DMS114 treated with DMSO at 0.1 percent for 48 hours (cell line): ENCODE data around the gene TPSG1.
"Not testable (repeated sequence)": the region's sequence is repeated elsewhere in the genome, so short reads cannot be mapped to it uniquely, and the experiment has no call there.

Experiments used
- DNase-seq: peaks from one replicate; lab custom pipeline; 2025; ENCODE audit not compliant: unreplicated experiment; lab: John Stamatoyannopoulos, UW

Gene TPSG1

GRCh38 chr16:1257561-1258224 is 32.6 kb upstream of the TPSG1 start:
- no peak for DNase-seq

GRCh38 chr16:1256874-1257322 is 31.8 kb upstream of the TPSG1 start:
- no peak for DNase-seq

GRCh38 chr16:1256296-1256873 is 31.3 kb upstream of the TPSG1 start:
- DNase-seq: not testable (repeated sequence)

- not testable (repeated sequence) for DNase-seq
These were observed 30.4 kb upstream of the TPSG1 start, which contains the start of gene TPSD1 for GRCh38 chr16:1255276-1256122. Gene TPSD1, plus strand, starts transcription at chr16:1256069. Its CDS starts 212 bp downstream, at chr16:1256281.

- DNase-seq: not testable (repeated sequence)
These were observed 29.8 kb upstream of the TPSG1 start for GRCh38 chr16:1254821-1255220.

GRCh38 chr16:1253701-1254364 is 28.8 kb upstream of the TPSG1 start:
- DNase-seq: not testable (repeated sequence)

GRCh38 chr16:1249031-1249755 is 24.1 kb upstream of the TPSG1 start:
- DNase-seq: not testable (repeated sequence)

GRCh38 chr16:1247903-1248537 is 23.0 kb upstream of the TPSG1 start:
- DNase-seq: not testable (repeated sequence)

GRCh38 chr16:1245452-1246020 is 20.5 kb upstream of the TPSG1 start:
- no peak for DNase-seq

GRCh38 chr16:1244881-1245280 is 19.8 kb upstream of the TPSG1 start:
- DNase-seq: no peak

- DNase-seq: not testable (repeated sequence)
These were observed 19.1 kb upstream of the TPSG1 start for GRCh38 chr16:1243907-1244850.

GRCh38 chr16:1243363-1243762 is 18.3 kb upstream of the TPSG1 start:
- DNase-seq: not testable (repeated sequence)

GRCh38 chr16:1241081-1241480 is 16.0 kb upstream of the TPSG1 start:
- DNase-seq: not testable (repeated sequence)

GRCh38 chr16:1240436-1240835 is 15.4 kb upstream of the TPSG1 start, which contains the start of gene TPSAB1:
Gene TPSAB1, plus strand, starts transcription at chr16:1240705. Its CDS starts 234 bp downstream, at chr16:1240939.
- DNase-seq: not testable (repeated sequence)

GRCh38 chr16:1239575-1239974 is 14.5 kb upstream of the TPSG1 start:
- not testable (repeated sequence) for DNase-seq

- DNase-seq: not testable (repeated sequence)
These were observed 13.8 kb upstream of the TPSG1 start for GRCh38 chr16:1238909-1239308.

GRCh38 chr16:1237990-1238389 is 12.9 kb upstream of the TPSG1 start:
- DNase-seq: no peak

GRCh38 chr16:1236659-1237058 is 11.6 kb upstream of the TPSG1 start:
- not testable (repeated sequence) for DNase-seq
